OCI-LY3 (cell line): ENCODE results near the gene FFAR4.

Experiments
- H2AFZ ChIP-seq: fragments of 200-600, 300-600 bp; shearing (Covaris generic); 2 replicates; pipeline ENCODE4 v1.6.0; 2014; ENCODE audit warnings: antibody characterized with exemption, low read depth, low read length
- H3K27ac ChIP-seq: fragments of 200-600, 300-600 bp; sonication (generic); 2 replicates; pipeline ENCODE4 v1.5.1; 2014; ENCODE audit warnings: mild to moderate bottlenecking, low read length, moderate library complexity, mixed read lengths
- H3K27me3 ChIP-seq: fragments of 200-600, 300-600 bp; sonication (generic); 2 replicates; pipeline ENCODE4 v1.6.1; 2014; ENCODE audit warnings: low read depth, low read length, mixed read lengths
- H3K36me3 ChIP-seq: fragments of 200-600, 300-600 bp; sonication (generic); replicated peaks from 2 replicates; pipeline ENCODE3; 2014; ENCODE audit warnings: low read depth, low read length, mixed read lengths
- H3K4me1 ChIP-seq: fragments of 300-600, 200-600 bp; sonication (generic); 2 replicates; pipeline ENCODE4 v1.6.1; 2014; ENCODE audit warnings: low read length, mixed read lengths
- H3K4me2 ChIP-seq: fragments of 200-600, 300-600 bp; sonication (generic); 2 replicates; pipeline ENCODE4 v1.6.1; 2014; ENCODE audit warnings: low read length, mixed read lengths
- H3K4me3 ChIP-seq: fragments of 300-600, 200-600 bp; sonication (generic); 2 replicates; pipeline ENCODE4 v1.5.1; 2014; ENCODE audit warnings: antibody characterized with exemption, mild to moderate bottlenecking, low read length, moderate library complexity
- H3K79me2 ChIP-seq: fragments of 300-600, 200-600 bp; shearing (Covaris generic); 2 replicates; pipeline ENCODE4 v1.6.1; 2014; ENCODE audit warnings: mild to moderate bottlenecking, low read length, mixed read lengths
- H3K9ac ChIP-seq: fragments of 300-600, 200-600 bp; shearing (Covaris generic); 2 replicates; pipeline ENCODE4 v1.6.0; 2014; ENCODE audit warnings: mild to moderate bottlenecking, low read length, moderate library complexity
- H3K9me3 ChIP-seq: fragments of 200-600, 300-600 bp; shearing (Covaris generic); 2 replicates; pipeline ENCODE4 v1.6.1; 2014; ENCODE audit warnings: low read length, mixed read lengths; ENCODE audit not compliant: insufficient read depth
- H4K20me1 ChIP-seq: fragments of 200-600, 300-600 bp; sonication (generic); 2 replicates; pipeline ENCODE4 v1.6.1; 2016; ENCODE audit warnings: low read length, mixed read lengths; ENCODE audit not compliant: insufficient read depth
- CTCF ChIP-seq: fragments of 200-600, 300-600 bp; sonication (generic); IDR thresholded peaks from 2 replicates; pipeline ENCODE4 v1.5.1; 2014; ENCODE audit warnings: antibody characterized with exemption, low read length, low read depth
- EZH2phosphoT487 ChIP-seq: fragments of 200-600 bp; shearing (Covaris generic); IDR thresholded peaks from 2 replicates; pipeline ENCODE4 v1.6.1; 2018; ENCODE audit warnings: antibody characterized with exemption, mixed run types, low read depth

The FFAR4 gene

DNA sequence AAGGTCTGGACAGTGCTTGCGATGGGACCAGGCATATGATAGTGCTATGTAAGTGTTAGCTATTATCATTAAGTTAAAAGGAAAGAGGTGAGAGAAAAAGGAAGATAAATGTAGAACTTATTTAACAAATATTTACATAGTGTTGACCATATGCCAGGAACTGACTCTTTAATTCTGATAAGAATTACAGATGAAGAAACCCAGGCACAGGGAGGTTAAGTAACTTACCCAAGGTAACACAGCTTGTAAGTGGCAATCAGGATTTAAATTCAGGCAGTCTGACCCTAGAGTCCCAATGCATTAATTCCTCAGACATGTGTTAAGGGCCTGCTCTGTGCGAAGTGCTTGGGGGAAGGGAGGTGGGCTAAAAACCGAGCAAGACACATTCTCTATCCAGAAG is 11.1 kb downstream of the FFAR4 start:
- Histone ChIP-seq H3K79me2 (no peaks in the 10 kb centered on the region), H3K4me2 (no peak overlapping the region), H3K9ac (no peak overlapping the region), H3K27ac (no peak overlapping the region), H4K20me1 (no peaks in the 10 kb centered on the region), H3K4me1 (peaks cover 8% of the 10 kb centered on the region), H3K27me3 (no peaks in the 10 kb centered on the region), H3K36me3 (no peaks in the 10 kb centered on the region), H3K4me3 (no peak overlapping the region), H3K9me3 (no peaks in the 10 kb centered on the region), H2AFZ (no peak overlapping the region)
- TF ChIP-seq CTCF (no peak), EZH2phosphoT487 (no peak)

- no peak overlapping the region for H3K4me2 ChIP-seq
Measured at GRCh38 chr10:93579089-93579488, 12.6 kb downstream of the FFAR4 start.

GRCh38 chr10:93579985-93580711 is 13.7 kb downstream of the FFAR4 start:
- Histone ChIP-seq H3K4me3 (no peak overlapping the region), H3K27ac (no peak overlapping the region), H3K36me3 (no peaks in the 10 kb centered on the region), H3K79me2 (no peaks in the 10 kb centered on the region), H3K4me1 (no peaks in the 10 kb centered on the region), H3K27me3 (no peaks in the 10 kb centered on the region), H4K20me1 (no peaks in the 10 kb centered on the region), H3K9me3 (no peaks in the 10 kb centered on the region), H3K4me2 (no peak overlapping the region), H3K9ac (no peak overlapping the region), H2AFZ (no peak overlapping the region)
- no peak for TF ChIP-seq EZH2phosphoT487
- TF ChIP-seq CTCF = no peak

More at GRCh38 chr10:93579089-93579488, 12.6 kb downstream of the FFAR4 start:
- H3K27me3 ChIP-seq = no peaks in the 10 kb centered on the region
- H3K79me2 ChIP-seq = no peaks in the 10 kb centered on the region
- H2AFZ ChIP-seq = no peak overlapping the region
- no peak overlapping the region for H3K9ac ChIP-seq
- TF ChIP-seq CTCF (no peak), EZH2phosphoT487 (no peak)
- no peaks in the 10 kb centered on the region for H4K20me1 ChIP-seq
- no peaks in the 10 kb centered on the region for H3K9me3 ChIP-seq
- H3K4me1 ChIP-seq = no peaks in the 10 kb centered on the region
- no peak overlapping the region for H3K27ac ChIP-seq
- no peak overlapping the region for H3K4me3 ChIP-seq
- H3K36me3 ChIP-seq = no peaks in the 10 kb centered on the region

GRCh38 chr10:93580828-93581227 is 14.4 kb downstream of the FFAR4 start:
- H3K79me2 ChIP-seq = no peaks in the 10 kb centered on the region
- TF ChIP-seq EZH2phosphoT487 = no peak
- TF ChIP-seq CTCF = no peak
- H3K4me2 ChIP-seq = no peak overlapping the region
- no peaks in the 10 kb centered on the region for H3K9me3 ChIP-seq
- no peaks in the 10 kb centered on the region for H4K20me1 ChIP-seq
- no peaks in the 10 kb centered on the region for H3K27me3 ChIP-seq
- no peak overlapping the region for H3K27ac ChIP-seq
- no peak overlapping the region for H3K9ac ChIP-seq
- no peak overlapping the region for H2AFZ ChIP-seq
- no peak overlapping the region for H3K4me3 ChIP-seq
- H3K4me1 ChIP-seq = no peaks in the 10 kb centered on the region
- no peaks in the 10 kb centered on the region for H3K36me3 ChIP-seq
